ENCODE data around the gene CNST.

DNA sequence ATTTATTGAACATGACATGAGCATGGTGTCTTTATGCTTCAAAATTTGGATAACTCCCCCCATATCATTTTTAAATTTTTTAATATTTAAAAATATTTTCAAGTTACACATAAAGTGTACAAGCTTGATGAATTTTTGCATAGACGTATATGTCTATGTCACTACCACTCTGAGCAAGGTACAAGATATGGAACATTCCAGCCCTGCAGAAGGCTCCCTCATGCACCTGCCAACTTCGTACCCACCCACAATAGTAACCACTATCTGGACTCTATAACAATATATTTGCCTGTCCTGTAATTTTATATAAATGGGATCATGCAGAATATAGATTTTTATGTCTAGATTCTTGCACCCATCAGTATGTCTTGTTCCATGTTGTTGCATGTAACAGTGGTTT, 74.5 kb downstream of the CNST start:
- TF ChIP-seq POLR2A (IDR thresholded peaks at IDR 0.05) (no peak), CTCF (IDR thresholded peaks at IDR 0.05) (no peak)
